PC-3 (cell line): ENCODE measurements around the gene NEU1. TPM values are rescaled to one million over a fixed set of nuclear protein-coding genes. Genes with fewer than 3 reads are reported as not detected.
A peak's percentile ranks its signal among the peaks of the same experiment; 100 is the strongest.
"Not testable (repeated sequence)": the region's sequence is repeated elsewhere in the genome, so short reads cannot be mapped to it uniquely, and the experiment has no call there.

ENCODE experiments used
- ATAC-seq: fragments of 200-7000 bp; cut with Tn5 transposase; 2 replicates; pipeline ENCODE4 v1.9.1; 2020; ENCODE audit warnings: mild to moderate bottlenecking, moderate library complexity
- BruUV-seq: library from RNA; stranded (reverse); fragments of 400-500 nt; replicated peaks from 2 replicates; lab custom pipeline; 2021; lab: Mats Ljungman, UMichigan
- CTCF ChIA-PET: fragments of 300-600 bp; sonication (Branson Sonifier 250); formaldehyde crosslinking; loops from one replicate; lab custom pipeline; 2022; ENCODE audit warnings: antibody characterized with exemption; lab: Charles Lee
- POLR2A ChIA-PET: fragments of 300-600 bp; sonication (Branson Sonifier 250); formaldehyde crosslinking; loops from one replicate; lab custom pipeline; 2022; ENCODE audit warnings: antibody characterized with exemption; ENCODE audit not compliant: unreplicated experiment; lab: Charles Lee
- DNase-seq: peaks from one replicate; pipeline ENCODE4 v3.0.0-alpha.2; 2015
- H2AFZ ChIP-seq: fragments of 300-600 bp; sonication (generic); 2 replicates; pipeline ENCODE4 v1.6.0; 2016; ENCODE audit warnings: antibody characterized with exemption, low read length
- H3F3A ChIP-seq: fragments of 300-600 bp; sonication (generic); one replicate; pipeline ENCODE4 v1.6.0; 2017; ENCODE audit warnings: antibody characterized with exemption, low read length, control low read depth, mild to moderate bottlenecking; ENCODE audit not compliant: unreplicated experiment
- H3K27ac ChIP-seq: fragments of 300-600 bp; sonication (generic); 2 replicates; pipeline ENCODE4 v1.5.1; 2016; ENCODE audit warnings: mild to moderate bottlenecking, low read length
- H3K27me3 ChIP-seq: fragments of 300-600 bp; sonication (generic); 2 replicates; pipeline ENCODE4 v1.6.1; 2016; ENCODE audit warnings: low read length, mixed read lengths
- H3K36me3 ChIP-seq: fragments of 300-600 bp; sonication (generic); 2 replicates; pipeline ENCODE4 v1.6.1; 2016; ENCODE audit warnings: low read depth, mixed run types, low read length, mixed read lengths
- H3K4me1 ChIP-seq: fragments of 300-600 bp; sonication (generic); 2 replicates; pipeline ENCODE4 v1.5.1; 2016; ENCODE audit warnings: low read length; ENCODE audit not compliant: insufficient read depth
- H3K4me2 ChIP-seq: fragments of 300-600 bp; sonication (generic); 2 replicates; pipeline ENCODE4 v1.6.0; 2016; ENCODE audit warnings: low read length
- H3K4me3 ChIP-seq: fragments of 300-600 bp; sonication (generic); 2 replicates; pipeline ENCODE4 v1.5.1; 2016; ENCODE audit warnings: mild to moderate bottlenecking, low read length, mixed read lengths
- H3K79me2 ChIP-seq: fragments of 300-600 bp; sonication (generic); 2 replicates; pipeline ENCODE4 v1.6.1; 2017; ENCODE audit warnings: low read length, mixed read lengths
- H3K9ac ChIP-seq: fragments of 300-600 bp; sonication (generic); 2 replicates; pipeline ENCODE4 v1.6.0; 2016; ENCODE audit warnings: mild to moderate bottlenecking, low read length
- H3K9me2 ChIP-seq: fragments of 300-600 bp; sonication (generic); replicated peaks from 2 replicates; pipeline ENCODE4 v1.6.1; 2016; ENCODE audit warnings: mixed run types, low read length, mixed read lengths
- H3K9me3 ChIP-seq: fragments of 300-600 bp; sonication (generic); 2 replicates; pipeline ENCODE4 v1.6.1; 2016; ENCODE audit warnings: low read length, mixed read lengths
- H4K20me1 ChIP-seq: fragments of 300-600 bp; sonication (generic); 2 replicates; pipeline ENCODE4 v1.6.1; 2016; ENCODE audit warnings: low read length, mixed read lengths
- EZH2 ChIP-seq: fragments of 300-600 bp; sonication (generic); IDR thresholded peaks from one replicate; pipeline ENCODE4 v1.6.1; 2017; ENCODE audit warnings: antibody characterized with exemption, mild to moderate bottlenecking, low read length; ENCODE audit not compliant: unreplicated experiment
- EZH2phosphoT487 ChIP-seq: fragments of 300-600 bp; sonication (generic); IDR thresholded peaks from 2 replicates; pipeline ENCODE4 v1.6.1; 2018; ENCODE audit warnings: mild to moderate bottlenecking, antibody characterized with exemption, low read length, borderline replicate concordance
- intact Hi-C: fragments of 100-400 bp; cut with micrococcal nuclease; formaldehyde crosslinking; loops from 2 replicates; pipeline ENCODE4 v1.9.0; 2023
- total RNA-seq: library from RNA; depleted of rRNA; stranded (reverse); fragments of >200 nt; gene quantifications from 2 replicates; pipeline ENCODE4 v1.2.3, GENCODE V29; 2014
- TF ChIP-seq, protein P1 (sequence below): fragments of 300-600 bp; sonication (generic); conservative IDR thresholded peaks from 2 replicates; pipeline ENCODE4 v1.5.1; 2017; ENCODE audit warnings: antibody characterized with exemption, low read depth, mild to moderate bottlenecking, low read length

Gene NEU1
- total RNA-seq, 1 experiment from 2014 or later: 31.7 TPM

DNA sequence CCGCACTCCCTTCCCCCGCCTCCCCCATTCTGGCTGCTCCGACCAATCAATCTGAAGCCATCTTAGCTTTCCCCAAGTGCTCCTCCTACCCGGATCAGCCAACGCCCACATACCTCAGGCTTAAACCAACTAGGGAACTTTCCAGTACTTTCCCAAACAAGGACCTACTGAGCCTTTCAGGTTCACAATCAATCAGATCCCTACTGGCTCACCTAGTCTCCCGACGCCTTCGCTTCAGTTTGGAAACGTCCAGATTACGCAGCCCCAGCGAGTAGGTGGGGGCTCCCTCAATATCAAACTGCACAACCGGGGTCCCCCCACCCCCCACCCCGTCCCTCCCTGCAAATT, 48.0 kb downstream of the NEU1 start:
- Histone ChIP-seq H3K36me3 (no peaks in the 10 kb centered on the region), H3K27ac (peak overlapping the region; percentile 84), H3K9me2 (no peaks in the 10 kb centered on the region), H3F3A (no peaks in the 10 kb centered on the region), H3K4me2 (peak overlapping the region; percentile 89), H3K9ac (peak overlapping the region; percentile 55), H3K79me2 (peaks cover 36% of the 10 kb centered on the region), H4K20me1 (peaks cover 20% of the 10 kb centered on the region), H3K9me3 (no peaks in the 10 kb centered on the region), H3K27me3 (no peaks in the 10 kb centered on the region), H2AFZ (peak overlapping the region; percentile 65), H3K4me3 (peak overlapping the region; percentile 87), H3K4me1 (peaks cover 16% of the 10 kb centered on the region)
- intact Hi-C loops: loop anchor here (2.0 to 5.0 kb wide), 3 partner anchors 20 to 77 kb away; partner anchors contain the start of genes CLIC1 and VARS1
- DNase-seq: peak; percentile 96
- ChIA-PET POLR2A (interaction anchor here (0.5 to 1.8 kb wide), 15 partner anchors 8 to 1500 kb away, joined by 3 to 54 read pairs (median 5); partner anchors contain the start of genes GPANK1, HSPA1B, LSM2 and NEU1), CTCF (interaction anchor here (0.6 to 1.0 kb wide), 5 partner anchors 8 to 20 kb away, joined by 3 to 7 read pairs (median 4); partner anchors contain the start of gene LSM2)
- no TSS peak for BruUV-seq
- TF ChIP-seq, protein P1, sequence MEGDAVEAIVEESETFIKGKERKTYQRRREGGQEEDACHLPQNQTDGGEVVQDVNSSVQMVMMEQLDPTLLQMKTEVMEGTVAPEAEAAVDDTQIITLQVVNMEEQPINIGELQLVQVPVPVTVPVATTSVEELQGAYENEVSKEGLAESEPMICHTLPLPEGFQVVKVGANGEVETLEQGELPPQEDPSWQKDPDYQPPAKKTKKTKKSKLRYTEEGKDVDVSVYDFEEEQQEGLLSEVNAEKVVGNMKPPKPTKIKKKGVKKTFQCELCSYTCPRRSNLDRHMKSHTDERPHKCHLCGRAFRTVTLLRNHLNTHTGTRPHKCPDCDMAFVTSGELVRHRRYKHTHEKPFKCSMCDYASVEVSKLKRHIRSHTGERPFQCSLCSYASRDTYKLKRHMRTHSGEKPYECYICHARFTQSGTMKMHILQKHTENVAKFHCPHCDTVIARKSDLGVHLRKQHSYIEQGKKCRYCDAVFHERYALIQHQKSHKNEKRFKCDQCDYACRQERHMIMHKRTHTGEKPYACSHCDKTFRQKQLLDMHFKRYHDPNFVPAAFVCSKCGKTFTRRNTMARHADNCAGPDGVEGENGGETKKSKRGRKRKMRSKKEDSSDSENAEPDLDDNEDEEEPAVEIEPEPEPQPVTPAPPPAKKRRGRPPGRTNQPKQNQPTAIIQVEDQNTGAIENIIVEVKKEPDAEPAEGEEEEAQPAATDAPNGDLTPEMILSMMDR: no peak
- no peak for TF ChIP-seq EZH2
- no peak for TF ChIP-seq EZH2phosphoT487
- ATAC-seq: peak; percentile 69

DNA sequence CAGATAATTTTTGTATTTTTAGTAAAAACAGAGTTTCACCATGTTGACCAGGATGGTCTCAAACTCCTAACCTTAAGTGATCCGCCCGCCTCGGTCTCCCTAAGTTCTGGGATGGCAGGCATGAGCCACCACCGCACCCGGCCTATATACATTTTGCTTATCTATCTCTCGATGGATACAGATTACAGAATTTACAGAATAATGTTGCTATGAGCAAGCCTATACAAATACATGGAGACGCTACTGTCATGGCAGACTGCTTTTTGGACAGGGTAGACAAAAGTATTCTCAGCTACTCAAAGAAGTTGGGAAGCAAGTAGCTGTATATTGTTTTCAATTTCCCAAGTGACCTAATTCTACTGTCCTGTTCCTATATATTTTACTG, 49.2 kb downstream of the NEU1 start:
- Histone ChIP-seq H3K79me2 (peaks cover 24% of the 10 kb centered on the region), H3K4me2 (peak overlapping the region; percentile 71), H4K20me1 (peaks cover 12% of the 10 kb centered on the region), H3K36me3 (no peaks in the 10 kb centered on the region), H3K9me3 (no peaks in the 10 kb centered on the region), H2AFZ (no peak overlapping the region), H3K9me2 (no peaks in the 10 kb centered on the region), H3K4me1 (peaks cover 8% of the 10 kb centered on the region), H3K27ac (no peak overlapping the region), H3K9ac (no peak overlapping the region), H3F3A (no peaks in the 10 kb centered on the region), H3K27me3 (no peaks in the 10 kb centered on the region), H3K4me3 (0 out of 2 replicates have a peak overlapping the region, but pooled peaks have one; percentile 44)
- CTCF ChIA-PET: interaction anchor here (1.2 kb wide), 1 partner anchor 40 kb away, joined by 3 read pairs; no protein-coding TSS in a partner anchor
- POLR2A ChIA-PET: interaction anchor here (1.0 kb wide), 1 partner anchor 149 kb away, joined by 6 read pairs; the partner anchor contains the start of gene GPANK1
- intact Hi-C loops: no loop called here
- no peak for DNase-seq
- no peak for ATAC-seq
- BruUV-seq: no TSS peak
- TF ChIP-seq EZH2phosphoT487: no peak
- TF ChIP-seq, protein P1: no peak
- no peak for TF ChIP-seq EZH2

DNA sequence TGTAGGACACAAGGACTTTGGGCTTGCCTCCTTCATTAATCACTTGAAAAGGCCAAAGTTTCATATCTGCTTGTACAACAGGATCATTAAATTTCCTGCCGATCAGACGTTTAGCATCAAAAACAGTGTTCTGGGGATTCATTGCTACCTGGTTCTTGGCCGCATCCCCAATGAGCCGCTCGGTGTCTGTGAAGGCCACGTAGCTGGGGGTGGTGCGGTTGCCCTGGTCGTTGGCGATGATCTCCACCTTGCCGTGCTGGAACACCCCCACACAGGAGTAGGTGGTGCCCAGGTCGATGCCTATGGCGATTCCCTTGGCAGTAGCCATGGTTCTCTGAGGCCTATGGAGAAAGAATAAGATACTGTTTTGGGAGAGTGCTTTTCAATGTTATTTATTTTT, 51.0 kb downstream of the NEU1 start:
- no peaks in the 10 kb centered on the region for H3K27me3 ChIP-seq
- H4K20me1 ChIP-seq: no peaks in the 10 kb centered on the region
- H3K9ac ChIP-seq: no peak overlapping the region
- H3K4me3 ChIP-seq: no peak overlapping the region
- no peaks in the 10 kb centered on the region for H3K36me3 ChIP-seq
- TF ChIP-seq EZH2 (no peak), EZH2phosphoT487 (no peak)
- TF ChIP-seq, protein P1: no peak
- peaks cover 6% of the 10 kb centered on the region for H3K4me1 ChIP-seq
- H3F3A ChIP-seq: no peaks in the 10 kb centered on the region
- no peak overlapping the region for H2AFZ ChIP-seq
- DNase-seq (no peak), ATAC-seq (no peak)
- no peaks in the 10 kb centered on the region for H3K9me3 ChIP-seq
- H3K4me2 ChIP-seq: no peak overlapping the region
- intact Hi-C loops: no loop called here
- H3K79me2 ChIP-seq: peaks cover 10% of the 10 kb centered on the region
- POLR2A ChIA-PET: no interaction called here
- BruUV-seq: no TSS peak
- CTCF ChIA-PET: no interaction called here
- H3K27ac ChIP-seq: no peak overlapping the region
- no peaks in the 10 kb centered on the region for H3K9me2 ChIP-seq

DNA sequence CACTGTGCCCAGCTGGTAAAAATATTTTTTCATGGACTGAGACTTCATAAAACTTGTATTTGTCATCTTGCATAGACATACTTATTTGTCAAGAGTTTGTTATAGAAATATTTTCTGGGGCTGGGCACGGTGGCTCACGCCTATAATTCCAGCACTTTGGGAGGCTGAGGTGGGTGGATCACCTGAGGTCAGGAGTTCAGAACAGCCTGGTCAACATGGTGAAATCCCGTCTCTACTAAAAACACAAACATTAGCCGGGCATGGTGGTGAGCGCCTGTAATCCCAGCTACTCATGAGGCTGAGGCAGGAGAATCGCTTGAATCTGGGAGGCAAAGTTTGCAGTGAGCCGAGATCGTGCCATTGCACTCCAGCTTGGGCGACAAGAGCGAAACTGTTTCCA, 54.0 kb downstream of the NEU1 start:
- H3K27me3 ChIP-seq, H3K4me3 ChIP-seq, H3K9me2 ChIP-seq, H3K9ac ChIP-seq, H3K36me3 ChIP-seq, H3K4me2 ChIP-seq, BruUV-seq, POLR2A ChIA-PET, H3K9me3 ChIP-seq, H3K27ac ChIP-seq, intact Hi-C loops, ATAC-seq, H4K20me1 ChIP-seq, H3K4me1 ChIP-seq, DNase-seq, H2AFZ ChIP-seq, H3F3A ChIP-seq: not testable (repeated sequence)
- CTCF ChIA-PET: interaction anchor here (0.6 kb wide), 1 partner anchor 209 kb away, joined by 3 read pairs; no protein-coding TSS in a partner anchor
- H3K79me2 ChIP-seq: peaks cover 28% of the 10 kb centered on the region
